ENCODE data around the gene ZSCAN10.
"Not testable (repeated sequence)": the region's sequence is repeated elsewhere in the genome, so short reads cannot be mapped to it uniquely, and the experiment has no call there.

ZSCAN10 gene

GRCh38 chr16:3098459-3099394 lies at the start of gene ZSCAN10:
Gene ZSCAN10 (minus strand): TSS chr16:3099294. CDS start chr16:3092937, 6,357 bp downstream.
- DNase-seq (ENCODE audit: low read depth in 2 of 2), result no peak

- DNase-seq (ENCODE audit: low read depth in 2 of 2), result no peak
Observed at GRCh38 chr16:3148256-3149192, 49.4 kb upstream of the ZSCAN10 start.

GRCh38 chr16:3147757-3148104 lies 48.6 kb upstream of the ZSCAN10 start:
- DNase-seq (ENCODE audit: low read depth in 2 of 2), result no peak

GRCh38 chr16:3147046-3147756 lies 48.1 kb upstream of the ZSCAN10 start:
- no peak for DNase-seq (ENCODE audit: low read depth in 2 of 2)

- no peak for DNase-seq (ENCODE audit: low read depth in 2 of 2)
Observed at GRCh38 chr16:3145660-3146059, 46.6 kb upstream of the ZSCAN10 start.

GRCh38 chr16:3145151-3145550 lies 46.1 kb upstream of the ZSCAN10 start:
- DNase-seq (ENCODE audit: low read depth in 2 of 2), result no peak

GRCh38 chr16:3144321-3144983 lies 45.4 kb upstream of the ZSCAN10 start:
- no peak for DNase-seq (ENCODE audit: low read depth in 2 of 2)

GRCh38 chr16:3143598-3144320 lies 44.7 kb upstream of the ZSCAN10 start:
- no peak for DNase-seq (ENCODE audit: low read depth in 2 of 2)

GRCh38 chr16:3143189-3143588 lies 44.1 kb upstream of the ZSCAN10 start:
- DNase-seq (ENCODE audit: low read depth in 2 of 2), result no peak

- no peak for DNase-seq (ENCODE audit: low read depth in 2 of 2)
Observed at GRCh38 chr16:3142770-3143169, 43.7 kb upstream of the ZSCAN10 start.

GRCh38 chr16:3142327-3142726 lies 43.2 kb upstream of the ZSCAN10 start:
- no peak for DNase-seq (ENCODE audit: low read depth in 2 of 2)

GRCh38 chr16:3141781-3142311 lies 42.8 kb upstream of the ZSCAN10 start:
- DNase-seq (ENCODE audit: low read depth in 2 of 2), result no peak

- no peak for DNase-seq (ENCODE audit: low read depth in 2 of 2)
Observed at GRCh38 chr16:3140603-3141427, 41.7 kb upstream of the ZSCAN10 start.

- not testable (repeated sequence) for DNase-seq (ENCODE audit: low read depth in 2 of 2)
Observed at GRCh38 chr16:3139561-3139960, 40.5 kb upstream of the ZSCAN10 start.

- no peak for DNase-seq (ENCODE audit: low read depth in 2 of 2)
Observed at GRCh38 chr16:3138823-3139426, 39.8 kb upstream of the ZSCAN10 start.

GRCh38 chr16:3138342-3138741 lies 39.2 kb upstream of the ZSCAN10 start:
- no peak for DNase-seq (ENCODE audit: low read depth in 2 of 2)

- no peak for DNase-seq (ENCODE audit: low read depth in 2 of 2)
Observed at GRCh38 chr16:3137267-3137666, 38.2 kb upstream of the ZSCAN10 start.

- no peak for DNase-seq (ENCODE audit: low read depth in 2 of 2)
Observed at GRCh38 chr16:3135126-3135715, 36.1 kb upstream of the ZSCAN10 start.

Data from stimulated activated CD8-positive, alpha-beta memory T cell treated with anti-CD3 and anti-CD28 coated beads, Interleukin-15, amount 100 ng/mL, for 4 hours (primary cell).